Liver (tissue), 9 donors: ENCODE data around the gene ITGA8. TPM values are rescaled to one million over a fixed set of nuclear protein-coding genes. Genes with fewer than 3 reads are reported as not detected.
"Not testable (repeated sequence)": the region's sequence is repeated elsewhere in the genome, so short reads cannot be mapped to it uniquely, and the experiment has no call there.

Experiments
- DNase-seq: peaks from one replicate; pipeline ENCODE4 v3.0.0-alpha.2; 2017; ENCODE audit warnings: low spot score
- H3K27ac ChIP-seq, 2 donors: one replicate each; pipeline ENCODE4 v1.7.0; 2013; ENCODE audit warnings: inconsistent platforms in 2 of 2, low read length in 2 of 2, control low read depth in 1 of 2, low read depth in 1 of 2, mild to moderate bottlenecking in 1 of 2
- H3K27me3 ChIP-seq, 4 donors: one replicate each; pipeline versions ENCODE4 v1.6.1 to v1.7.0; 2013; ENCODE audit warnings: low read length in 3 of 4, inconsistent platforms in 1 of 4, mild to moderate bottlenecking in 1 of 4, moderate library complexity in 1 of 4; ENCODE audit not compliant: control insufficient read depth in 4 of 4, insufficient read depth in 4 of 4
- H3K36me3 ChIP-seq, 4 donors: one replicate each; pipeline versions ENCODE4 v1.6.1 to v1.7.0; 2013; ENCODE audit warnings: low read length in 3 of 4, mild to moderate bottlenecking in 3 of 4, low read depth in 1 of 4, moderate library complexity in 1 of 4; ENCODE audit not compliant: control insufficient read depth in 4 of 4, insufficient read depth in 3 of 4
- H3K4me1 ChIP-seq, 4 donors: one replicate each; pipeline versions ENCODE4 v1.6.1 to v1.7.0; 2013; ENCODE audit warnings: low read length in 3 of 4, mild to moderate bottlenecking in 3 of 4, moderate library complexity in 1 of 4; ENCODE audit not compliant: control insufficient read depth in 4 of 4, insufficient read depth in 4 of 4
- H3K4me3 ChIP-seq, 3 donors: one replicate each; pipeline versions ENCODE4 v1.6.1 to v1.7.0; 2013; ENCODE audit warnings: low read length in 3 of 3, control low read depth in 1 of 3, low read depth in 1 of 3, mild to moderate bottlenecking in 1 of 3
- H3K9ac ChIP-seq, 2 donors: one replicate each; pipeline ENCODE4 v1.7.0; 2013; ENCODE audit warnings: low read length in 2 of 2, mild to moderate bottlenecking in 2 of 2, moderate library complexity in 2 of 2, control low read depth in 1 of 2, low read depth in 1 of 2
- H3K9me3 ChIP-seq, 4 donors: one replicate each; pipeline versions ENCODE4 v1.6.1 to v1.7.0; 2013; ENCODE audit warnings: low read length in 3 of 4; ENCODE audit not compliant: control insufficient read depth in 4 of 4
- ATF3 ChIP-seq: IDR thresholded peaks from 2 replicates; pipeline ENCODE4 v1.6.1; 2016; ENCODE audit warnings: antibody characterized with exemption
- CTCF ChIP-seq: fragments of 150-350 bp; IDR thresholded peaks from 2 replicates; pipeline ENCODE4 v1.5.1; 2017; ENCODE audit warnings: improper control_type of control experiment, low read depth, low read length; ENCODE audit not compliant: missing input control
- FOXA1 ChIP-seq: IDR thresholded peaks from 2 replicates; pipeline ENCODE4 v1.6.1; 2016; ENCODE audit warnings: antibody characterized with exemption
- FOXA2 ChIP-seq: IDR thresholded peaks from 2 replicates; pipeline ENCODE4 v1.6.1; 2016; ENCODE audit warnings: antibody characterized with exemption
- GABPA ChIP-seq, 2 donors: IDR thresholded peaks in 1 of 2; conservative IDR thresholded peaks in 1 of 2; 2 replicates each; pipeline ENCODE4 v1.6.1; 2016; ENCODE audit warnings: antibody characterized with exemption in 2 of 2, mild to moderate bottlenecking in 1 of 2, moderate library complexity in 1 of 2
- JUND ChIP-seq, 2 donors: IDR thresholded peaks; 2 replicates each; pipeline ENCODE4 v1.6.1; 2016; ENCODE audit warnings: antibody characterized with exemption in 2 of 2
- MAX ChIP-seq: IDR thresholded peaks from 2 replicates; pipeline ENCODE4 v1.6.1; 2016; ENCODE audit warnings: antibody characterized with exemption
- RXRA ChIP-seq, 2 donors: IDR thresholded peaks; 2 replicates each; pipeline ENCODE4 v1.6.1; 2017 to 2018; ENCODE audit warnings: antibody characterized with exemption in 2 of 2, mild to moderate bottlenecking in 1 of 2
- TAF1 ChIP-seq: conservative IDR thresholded peaks from 2 replicates; pipeline ENCODE4 v1.6.1; 2016; ENCODE audit warnings: antibody characterized with exemption, mild to moderate bottlenecking
- YY1 ChIP-seq: IDR thresholded peaks from 2 replicates; pipeline ENCODE4 v1.6.1; 2016; ENCODE audit warnings: antibody characterized with exemption, mild to moderate bottlenecking
- WGBS: extraction: QIAGEN DNeasy Blood & Tissue Kit; methylation state at CpG from one replicate; pipeline ENCODE4 v1.1.7; 2013; 5-methylcytosine and 5-hydroxymethylcytosine counted together
- polyA plus RNA-seq, 2 donors: library from polyadenylated mRNA; stranded (reverse) in 1 of 2; unstranded in 1 of 2; fragments of 200-250 nt in 1 of 2; fragments of >200 nt in 1 of 2; fragmentation: Nextera tagmentation in 1 of 2; extraction: Ambion mirVana in 1 of 2; gene quantifications; one replicate each; pipeline versions ENCODE4 v1.2.1 to v1.2.3, GENCODE V29; 2013 to 2015
- total RNA-seq, 2 donors: library from RNA; depleted of rRNA; stranded (reverse); fragments of >200 nt; gene quantifications; one replicate each; pipeline ENCODE4 v1.2.3, GENCODE V29; 2014
- TF ChIP-seq, protein P1 (sequence below): IDR thresholded peaks from 2 replicates; pipeline ENCODE4 v1.6.1; 2016; ENCODE audit warnings: antibody characterized with exemption, mild to moderate bottlenecking
- donor health status: healthy.
- donor health status: healthy.
- donor health status: healthy.
- donor health status: healthy.
- donor health status: healthy.

The ITGA8 gene
- total and polyA plus RNA-seq, 4 donors = 0.06 to 1.0 (median 0.60) TPM

- Histone ChIP-seq H3K36me3 (no peaks in the 10 kb centered on the region), H3K4me1 (no peaks in the 10 kb centered on the region), H3K27me3 (peaks cover 0 to 4% (median 0%) of the 10 kb centered on the region in 4 donors), H3K9me3 (peaks cover 2 to 6% (median 3%) of the 10 kb centered on the region in 4 donors), H3K27ac (no peak overlapping the region), H3K9ac (no peak overlapping the region), H3K4me3 (no peak overlapping the region)
- TF ChIP-seq FOXA2 (no peak), MAX (no peak), JUND (IDR thresholded peaks at IDR 0.05) (no peak), RXRA (IDR thresholded peaks at IDR 0.05) (no peak), YY1 (no peak), CTCF (no peak), TAF1 (no peak), ATF3 (no peak)
- TF ChIP-seq, protein P1, sequence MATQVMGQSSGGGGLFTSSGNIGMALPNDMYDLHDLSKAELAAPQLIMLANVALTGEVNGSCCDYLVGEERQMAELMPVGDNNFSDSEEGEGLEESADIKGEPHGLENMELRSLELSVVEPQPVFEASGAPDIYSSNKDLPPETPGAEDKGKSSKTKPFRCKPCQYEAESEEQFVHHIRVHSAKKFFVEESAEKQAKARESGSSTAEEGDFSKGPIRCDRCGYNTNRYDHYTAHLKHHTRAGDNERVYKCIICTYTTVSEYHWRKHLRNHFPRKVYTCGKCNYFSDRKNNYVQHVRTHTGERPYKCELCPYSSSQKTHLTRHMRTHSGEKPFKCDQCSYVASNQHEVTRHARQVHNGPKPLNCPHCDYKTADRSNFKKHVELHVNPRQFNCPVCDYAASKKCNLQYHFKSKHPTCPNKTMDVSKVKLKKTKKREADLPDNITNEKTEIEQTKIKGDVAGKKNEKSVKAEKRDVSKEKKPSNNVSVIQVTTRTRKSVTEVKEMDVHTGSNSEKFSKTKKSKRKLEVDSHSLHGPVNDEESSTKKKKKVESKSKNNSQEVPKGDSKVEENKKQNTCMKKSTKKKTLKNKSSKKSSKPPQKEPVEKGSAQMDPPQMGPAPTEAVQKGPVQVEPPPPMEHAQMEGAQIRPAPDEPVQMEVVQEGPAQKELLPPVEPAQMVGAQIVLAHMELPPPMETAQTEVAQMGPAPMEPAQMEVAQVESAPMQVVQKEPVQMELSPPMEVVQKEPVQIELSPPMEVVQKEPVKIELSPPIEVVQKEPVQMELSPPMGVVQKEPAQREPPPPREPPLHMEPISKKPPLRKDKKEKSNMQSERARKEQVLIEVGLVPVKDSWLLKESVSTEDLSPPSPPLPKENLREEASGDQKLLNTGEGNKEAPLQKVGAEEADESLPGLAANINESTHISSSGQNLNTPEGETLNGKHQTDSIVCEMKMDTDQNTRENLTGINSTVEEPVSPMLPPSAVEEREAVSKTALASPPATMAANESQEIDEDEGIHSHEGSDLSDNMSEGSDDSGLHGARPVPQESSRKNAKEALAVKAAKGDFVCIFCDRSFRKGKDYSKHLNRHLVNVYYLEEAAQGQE = no peak
- DNase-seq = no peak
- 63% methylated on average over 5 of the region's 5 CpGs for WGBS
These were observed 161.6 kb downstream of the ITGA8 start for GRCh38 chr10:15558136-15558535.

- H3K27me3 ChIP-seq, H3K9me3 ChIP-seq, H3K36me3 ChIP-seq, H3K9ac ChIP-seq, H3K4me3 ChIP-seq, H3K27ac ChIP-seq, H3K4me1 ChIP-seq, DNase-seq: not testable (repeated sequence)
- WGBS = 47% methylated on average over 3 of the region's 3 CpGs
These were observed 162.6 kb downstream of the ITGA8 start for GRCh38 chr10:15557168-15557567.

DNA sequence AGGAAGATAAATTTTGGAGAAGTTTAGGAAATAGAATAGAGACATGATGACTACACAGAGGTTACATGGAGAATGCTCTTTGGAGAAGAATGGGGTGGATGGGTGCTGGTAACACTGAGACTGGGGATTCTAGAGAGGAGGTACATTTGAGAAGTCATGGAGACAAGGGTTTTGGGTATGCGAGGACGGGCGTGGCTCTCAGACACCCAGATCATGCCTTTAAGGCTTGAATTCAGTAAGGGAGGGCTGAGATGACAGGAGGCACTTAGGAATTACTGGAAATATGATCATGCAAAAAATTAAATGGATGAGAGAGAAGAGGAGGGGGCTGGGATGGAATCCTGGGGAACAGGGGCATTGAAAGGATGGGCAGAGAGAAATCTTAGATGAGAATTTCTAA is 168.8 kb downstream of the ITGA8 start:
- no peaks in the 10 kb centered on the region for H3K27me3 ChIP-seq
- no peaks in the 10 kb centered on the region for H3K4me1 ChIP-seq
- H3K9ac ChIP-seq = no peak overlapping the region
- DNase-seq = no peak
- no peak overlapping the region for H3K27ac ChIP-seq
- H3K4me3 ChIP-seq = no peak overlapping the region
- TF ChIP-seq GABPA (IDR thresholded peaks at IDR 0.05 in 1 of 2, conservative IDR thresholded peaks at IDR 0.05 in 1 of 2) = no peak
- TF ChIP-seq FOXA1 = no peak
- H3K9me3 ChIP-seq = peaks cover 2 to 6% (median 3%) of the 10 kb centered on the region in 4 donors
- WGBS = 72% methylated on average over 3 of the region's 3 CpGs
- H3K36me3 ChIP-seq = no peaks in the 10 kb centered on the region
